ENCODE data around the gene TM9SF3. TPM values are rescaled to one million over a fixed set of nuclear protein-coding genes. Genes with fewer than 3 reads are reported as not detected.

Gene TM9SF3
- polyA plus RNA-seq, 2 of the 4 experiments (the other 2 are of a cell fraction) = 92.9 to 138 TPM

DNA sequence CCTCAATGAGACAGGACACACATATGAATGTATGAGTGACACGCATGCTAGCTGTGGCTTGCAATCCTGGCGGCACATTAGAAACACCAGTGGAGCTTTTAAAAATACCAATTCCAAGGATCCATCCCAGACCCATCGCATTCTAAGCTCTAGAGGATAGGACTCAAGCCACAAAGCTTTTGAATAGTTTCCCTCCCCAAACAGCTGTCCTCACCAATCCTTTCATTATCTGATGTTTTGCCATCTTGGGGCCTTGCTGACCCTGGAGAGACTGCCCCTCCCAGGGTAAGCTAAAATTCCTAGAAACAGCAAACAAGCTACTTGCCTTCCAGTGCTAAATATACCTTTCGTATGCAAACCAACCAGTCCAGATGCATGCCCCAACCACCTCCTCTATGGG, 8.9 kb upstream of the TM9SF3 start:
- H3K4me1 ChIP-seq = no peaks in the 10 kb centered on the region
- DNase-seq (ENCODE audit: low read depth in 1 of 2, low spot score in 1 of 2) (no peak), FAIRE-seq (no peak), ATAC-seq (no peak)
- POLR2A ChIA-PET = no interaction called here
- CTCF ChIA-PET = interaction anchor here (0.6 kb wide), 1 partner anchor 20 kb away, joined by 3 read pairs; no protein-coding TSS in a partner anchor
- H3K27ac ChIP-seq = no peak overlapping the region
- H3K4me3 ChIP-seq = no peak overlapping the region
- no peak overlapping the region for H3K4me2 ChIP-seq
- 90% methylated on average over 4 of the region's 4 CpGs for WGBS (ENCODE audit: missing lambda C conversion rate)
- no peak for TF ChIP-seq ZSCAN20 (CRISPR knock-in tag; IDR thresholded peaks at IDR 0.05)
- TF ChIP-seq GATA3 (IDR thresholded peaks at IDR 0.05; ENCODE audit: borderline replicate concordance) = no peak
- TF ChIP-seq HDAC2 (IDR thresholded peaks at IDR 0.05) = no peak
- TF ChIP-seq EHMT2 (IDR thresholded peaks at IDR 0.05; ENCODE audit: low read depth) = no peak
- TF ChIP-seq MAFK (IDR thresholded peaks at IDR 0.05; ENCODE audit: partially characterized antibody) = no peak
- no peak for TF ChIP-seq TFCP2L1 (CRISPR knock-in tag; IDR thresholded peaks at IDR 0.05)
- TF ChIP-seq, protein P1, sequence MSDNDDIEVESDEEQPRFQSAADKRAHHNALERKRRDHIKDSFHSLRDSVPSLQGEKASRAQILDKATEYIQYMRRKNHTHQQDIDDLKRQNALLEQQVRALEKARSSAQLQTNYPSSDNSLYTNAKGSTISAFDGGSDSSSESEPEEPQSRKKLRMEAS (IDR thresholded peaks at IDR 0.05) = no peak
- no peak for TF ChIP-seq NPAS2 (CRISPR knock-in tag; IDR thresholded peaks at IDR 0.05; ENCODE audit: borderline replicate concordance)
- TF ChIP-seq PHF8 (IDR thresholded peaks at IDR 0.05; ENCODE audit: borderline replicate concordance, low read depth) = no peak
- TF ChIP-seq RCOR1 (IDR thresholded peaks at IDR 0.05; ENCODE audit: low read depth, low read length) = no peak
- TF ChIP-seq RFX5 (IDR thresholded peaks at IDR 0.05) = no peak
- TF ChIP-seq ZFP36 (IDR thresholded peaks at IDR 0.05; ENCODE audit: borderline replicate concordance, partially characterized antibody) = no peak
- TF ChIP-seq, protein P2, sequence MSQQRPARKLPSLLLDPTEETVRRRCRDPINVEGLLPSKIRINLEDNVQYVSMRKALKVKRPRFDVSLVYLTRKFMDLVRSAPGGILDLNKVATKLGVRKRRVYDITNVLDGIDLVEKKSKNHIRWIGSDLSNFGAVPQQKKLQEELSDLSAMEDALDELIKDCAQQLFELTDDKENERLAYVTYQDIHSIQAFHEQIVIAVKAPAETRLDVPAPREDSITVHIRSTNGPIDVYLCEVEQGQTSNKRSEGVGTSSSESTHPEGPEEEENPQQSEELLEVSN (IDR thresholded peaks at IDR 0.05; ENCODE audit: borderline replicate concordance, low read depth) = no peak
- TF ChIP-seq, protein P3, sequence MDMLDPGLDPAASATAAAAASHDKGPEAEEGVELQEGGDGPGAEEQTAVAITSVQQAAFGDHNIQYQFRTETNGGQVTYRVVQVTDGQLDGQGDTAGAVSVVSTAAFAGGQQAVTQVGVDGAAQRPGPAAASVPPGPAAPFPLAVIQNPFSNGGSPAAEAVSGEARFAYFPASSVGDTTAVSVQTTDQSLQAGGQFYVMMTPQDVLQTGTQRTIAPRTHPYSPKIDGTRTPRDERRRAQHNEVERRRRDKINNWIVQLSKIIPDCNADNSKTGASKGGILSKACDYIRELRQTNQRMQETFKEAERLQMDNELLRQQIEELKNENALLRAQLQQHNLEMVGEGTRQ (IDR thresholded peaks at IDR 0.05) = no peak
- TF ChIP-seq FOXS1 (CRISPR knock-in tag; IDR thresholded peaks at IDR 0.05) = no peak
- peaks cover 28% of the 10 kb centered on the region; the same call in 2 of the 3 replicates for H3K9me3 ChIP-seq

DNA sequence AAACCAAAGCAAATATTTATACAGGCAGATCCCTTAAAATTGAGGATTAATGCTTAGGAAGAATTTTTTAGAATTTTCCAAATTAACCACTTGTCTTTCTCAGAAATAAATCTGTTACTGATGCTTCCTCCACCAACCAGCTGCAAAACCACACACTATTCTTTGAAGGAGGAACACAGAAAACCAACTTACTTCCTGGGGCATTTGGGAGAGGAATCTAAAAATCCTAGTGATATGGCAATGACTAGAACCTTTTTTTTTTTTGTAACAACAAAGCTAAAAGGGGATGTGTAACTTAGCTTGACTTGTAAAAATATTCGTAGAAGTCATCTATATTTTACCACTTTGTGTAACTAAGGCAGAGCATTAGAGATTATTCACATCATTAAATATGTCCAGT, 5.1 kb upstream of the TM9SF3 start:
- TF ChIP-seq PHF8 (IDR thresholded peaks at IDR 0.05; ENCODE audit: borderline replicate concordance, low read depth) (no peak), FOSB (CRISPR knock-in tag; IDR thresholded peaks at IDR 0.05) (no peak), HOXB13 (CRISPR knock-in tag; IDR thresholded peaks at IDR 0.05; ENCODE audit: low read depth) (no peak), ZSCAN20 (CRISPR knock-in tag; IDR thresholded peaks at IDR 0.05) (no peak), ZC3H11A (IDR thresholded peaks at IDR 0.05) (no peak)
- TF ChIP-seq, protein P4, sequence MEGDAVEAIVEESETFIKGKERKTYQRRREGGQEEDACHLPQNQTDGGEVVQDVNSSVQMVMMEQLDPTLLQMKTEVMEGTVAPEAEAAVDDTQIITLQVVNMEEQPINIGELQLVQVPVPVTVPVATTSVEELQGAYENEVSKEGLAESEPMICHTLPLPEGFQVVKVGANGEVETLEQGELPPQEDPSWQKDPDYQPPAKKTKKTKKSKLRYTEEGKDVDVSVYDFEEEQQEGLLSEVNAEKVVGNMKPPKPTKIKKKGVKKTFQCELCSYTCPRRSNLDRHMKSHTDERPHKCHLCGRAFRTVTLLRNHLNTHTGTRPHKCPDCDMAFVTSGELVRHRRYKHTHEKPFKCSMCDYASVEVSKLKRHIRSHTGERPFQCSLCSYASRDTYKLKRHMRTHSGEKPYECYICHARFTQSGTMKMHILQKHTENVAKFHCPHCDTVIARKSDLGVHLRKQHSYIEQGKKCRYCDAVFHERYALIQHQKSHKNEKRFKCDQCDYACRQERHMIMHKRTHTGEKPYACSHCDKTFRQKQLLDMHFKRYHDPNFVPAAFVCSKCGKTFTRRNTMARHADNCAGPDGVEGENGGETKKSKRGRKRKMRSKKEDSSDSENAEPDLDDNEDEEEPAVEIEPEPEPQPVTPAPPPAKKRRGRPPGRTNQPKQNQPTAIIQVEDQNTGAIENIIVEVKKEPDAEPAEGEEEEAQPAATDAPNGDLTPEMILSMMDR (IDR thresholded peaks at IDR 0.05) = no peak
- peaks cover 11% of the 10 kb centered on the region for H3K4me1 ChIP-seq
- peaks cover 18% of the 10 kb centered on the region; the same call in 2 of the 3 replicates for H3K9me3 ChIP-seq
- H3K27ac ChIP-seq = no peak overlapping the region
- DNase-seq (ENCODE audit: low read depth in 1 of 2, low spot score in 1 of 2) (no peak), ATAC-seq (no peak), FAIRE-seq (no peak)
- no peak overlapping the region for H3K4me2 ChIP-seq
- H3K4me3 ChIP-seq = no peak overlapping the region
- ChIA-PET CTCF (interaction anchor here (1.2 kb wide), 1 partner anchor 196 kb away, joined by 5 read pairs; no protein-coding TSS in a partner anchor), POLR2A (no interaction called here)
- 17% methylated on average over 1 of the region's 1 CpG for WGBS (ENCODE audit: missing lambda C conversion rate)

DNA sequence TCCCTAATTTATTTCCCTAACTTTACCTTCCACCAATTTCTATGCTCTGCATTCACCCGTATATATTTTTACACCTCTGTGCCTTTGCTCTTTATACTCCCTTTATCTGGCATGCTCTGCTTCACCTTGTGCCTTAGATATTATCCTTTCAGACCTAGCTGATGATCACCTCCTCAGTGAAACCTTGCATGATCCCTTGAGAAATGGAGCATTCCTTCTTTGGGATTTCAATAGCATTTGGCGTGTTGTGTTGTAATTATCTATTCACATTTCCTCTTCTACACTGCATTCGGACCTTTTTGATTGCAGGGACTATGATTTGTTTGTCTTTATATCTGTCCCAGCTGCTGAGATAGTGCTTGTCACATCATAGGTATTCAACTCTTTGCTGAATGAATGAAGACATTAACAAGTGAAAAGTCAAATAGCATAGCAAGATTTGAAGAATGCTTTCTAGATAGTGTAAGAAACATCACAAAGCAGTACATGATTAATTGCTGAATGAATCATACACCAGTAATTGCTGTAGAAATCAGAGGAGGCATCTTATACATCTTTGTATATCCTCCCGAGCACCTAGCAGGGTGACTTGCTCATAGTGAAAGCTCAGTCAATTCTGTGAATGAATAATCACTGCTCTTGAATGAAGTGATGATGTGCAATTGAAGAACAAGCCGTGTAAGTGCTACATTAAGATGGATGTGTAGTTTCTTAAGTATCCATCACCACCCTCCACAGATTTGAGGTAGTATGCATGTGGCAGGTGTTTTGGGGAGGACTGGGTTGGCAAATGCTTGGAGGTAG, 2.0 kb upstream of the TM9SF3 start:
- CTCF ChIA-PET = interaction anchor here (0.6 kb wide), 1 partner anchor 120 kb away, joined by 5 read pairs; no protein-coding TSS in a partner anchor
- Histone ChIP-seq H3K4me1 (peaks cover 22% of the 10 kb centered on the region), H3K4me2 (peak overlapping the region; percentile 73; the same call in 2 of the 3 replicates), H3K9me3 (peaks cover 11% of the 10 kb centered on the region; the same call in 2 of the 3 replicates), H3K4me3 (no peak overlapping the region), H3K27ac (no peak overlapping the region)
- TF ChIP-seq ZNF302 (CRISPR knock-in tag; IDR thresholded peaks at IDR 0.05) (no peak), HOXB13 (CRISPR knock-in tag; IDR thresholded peaks at IDR 0.05; ENCODE audit: low read depth) (no peak), NFE2L2 (conservative IDR thresholded peaks at IDR 0.05; ENCODE audit: low read length) (no peak), HOXB5 (CRISPR knock-in tag; IDR thresholded peaks at IDR 0.05) (no peak)
- TF ChIP-seq, protein P5, sequence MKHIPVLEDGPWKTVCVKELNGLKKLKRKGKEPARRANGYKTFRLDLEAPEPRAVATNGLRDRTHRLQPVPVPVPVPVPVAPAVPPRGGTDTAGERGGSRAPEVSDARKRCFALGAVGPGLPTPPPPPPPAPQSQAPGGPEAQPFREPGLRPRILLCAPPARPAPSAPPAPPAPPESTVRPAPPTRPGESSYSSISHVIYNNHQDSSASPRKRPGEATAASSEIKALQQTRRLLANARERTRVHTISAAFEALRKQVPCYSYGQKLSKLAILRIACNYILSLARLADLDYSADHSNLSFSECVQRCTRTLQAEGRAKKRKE (CRISPR knock-in tag; IDR thresholded peaks at IDR 0.05; ENCODE audit: low read depth) = no peak
- POLR2A ChIA-PET = no interaction called here
- DNase-seq (ENCODE audit: low read depth in 1 of 2, low spot score in 1 of 2) = no peak
- no peak for FAIRE-seq
- no peak for ATAC-seq
- WGBS (ENCODE audit: missing lambda C conversion rate) = 84% methylated on average over 5 of the region's 5 CpGs
